H1 (cell line): ENCODE data around the gene NRP2. TPM values are rescaled to one million over a fixed set of nuclear protein-coding genes. Genes with fewer than 3 reads are reported as not detected.

Source experiments
- BACH1 ChIP-seq: IDR thresholded peaks from 2 replicates; pipeline ENCODE4 v1.6.1; 2012; ENCODE audit warnings: low read length, improper control_type of control experiment
- BRCA1 ChIP-seq: IDR thresholded peaks from 2 replicates; pipeline ENCODE4 v1.6.1; 2012; ENCODE audit warnings: low read depth, low read length, improper control_type of control experiment
- CHD1 ChIP-seq: IDR thresholded peaks from 2 replicates; pipeline ENCODE4 v1.6.1; 2012; ENCODE audit warnings: low read depth, low read length, improper control_type of control experiment
- CHD2 ChIP-seq: IDR thresholded peaks from 2 replicates; pipeline ENCODE4 v1.6.1; 2012; ENCODE audit warnings: low read length, improper control_type of control experiment
- NRF1 ChIP-seq: IDR thresholded peaks from 2 replicates; pipeline ENCODE4 v1.6.1; 2011; ENCODE audit warnings: mild to moderate bottlenecking, low read depth, low read length, improper control_type of control experiment
- SP2 ChIP-seq: IDR thresholded peaks from 2 replicates; pipeline ENCODE4 v1.6.1; 2012; ENCODE audit warnings: mild to moderate bottlenecking, low read length, inconsistent platforms
- YY1 ChIP-seq: IDR thresholded peaks from 2 replicates; pipeline ENCODE4 v1.6.1; 2011; ENCODE audit warnings: low read depth, mild to moderate bottlenecking, low read length
- polyA plus RNA-seq, 7 experiments: library from polyadenylated mRNA; depleted of rRNA in 3 of 7; stranded (reverse) in 5 of 7; unstranded in 2 of 7; fragments of >200 nt in 5 of 7; fragments of 200-250 nt in 2 of 7; gene quantifications; 1 replicate in 5 of 7; 2 replicates in 1 of 7; 4 replicates in 1 of 7; pipeline versions ENCODE4 v1.2.1 to v1.2.3, GENCODE V29; 2011 to 2013; ENCODE audit warnings: missing spikeins in 2 of 7, mixed read lengths in 2 of 7
- total RNA-seq: library from RNA; stranded (reverse); fragmentation: NEBNext Ultra II Directional; extraction: Animal tissue kit (Norgen Biotek cat#: 25700); gene quantifications from 2 replicates; pipeline ENCODE4 v1.2.1, GENCODE V29; 2021
- TF ChIP-seq, protein P1 (sequence below): fragments of 300-600 bp; sonication (generic); IDR thresholded peaks from 2 replicates; pipeline ENCODE4 v1.7.1; 2012; ENCODE audit warnings: low read length, moderate library complexity, mild to moderate bottlenecking, inconsistent platforms; ENCODE audit not compliant: insufficient replicate concordance
- TF ChIP-seq, protein P2 (sequence below), 3 experiments: IDR thresholded peaks; 1 replicate in 2 of 3; 2 replicates in 1 of 3; pipeline versions ENCODE4 v1.5.1 to v1.6.1; 2011; ENCODE audit warnings: low read length in 3 of 3, mild to moderate bottlenecking in 3 of 3, inconsistent platforms in 2 of 3, low read depth in 1 of 3, moderate library complexity in 1 of 3; ENCODE audit not compliant: insufficient read depth in 1 of 3; ENCODE audit errors: control extremely low read depth in 1 of 3
- TF ChIP-seq, protein P3 (sequence below): IDR thresholded peaks from 2 replicates; pipeline ENCODE4 v1.6.1; 2012; ENCODE audit warnings: inconsistent platforms

The NRP2 gene
- total and polyA plus RNA-seq, 2 of the 8 experiments (the other 6 are each of a cell fraction or from before 2014, with no cell fraction given): 32.0 to 37.8 TPM

DNA sequence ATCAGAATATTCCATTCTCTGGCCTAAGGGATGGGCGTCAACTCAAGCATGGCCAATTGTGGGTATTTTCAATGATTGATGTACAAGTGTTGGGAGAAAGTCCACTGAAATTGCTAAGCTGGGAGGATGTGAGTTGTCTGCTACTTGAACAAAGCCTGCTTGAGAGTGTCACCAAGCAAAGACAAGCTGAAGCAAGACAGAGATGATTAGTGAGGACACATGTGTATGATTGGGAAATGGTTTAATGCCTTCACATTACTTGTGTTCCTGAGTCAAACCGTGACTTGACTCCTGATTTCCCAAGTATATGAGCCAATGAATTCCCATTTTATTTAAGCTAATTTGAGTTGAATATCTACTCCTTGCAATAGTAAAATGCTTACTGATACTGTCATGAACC lies 23.7 kb upstream of the NRP2 start (continued):
- TF ChIP-seq, protein P1, sequence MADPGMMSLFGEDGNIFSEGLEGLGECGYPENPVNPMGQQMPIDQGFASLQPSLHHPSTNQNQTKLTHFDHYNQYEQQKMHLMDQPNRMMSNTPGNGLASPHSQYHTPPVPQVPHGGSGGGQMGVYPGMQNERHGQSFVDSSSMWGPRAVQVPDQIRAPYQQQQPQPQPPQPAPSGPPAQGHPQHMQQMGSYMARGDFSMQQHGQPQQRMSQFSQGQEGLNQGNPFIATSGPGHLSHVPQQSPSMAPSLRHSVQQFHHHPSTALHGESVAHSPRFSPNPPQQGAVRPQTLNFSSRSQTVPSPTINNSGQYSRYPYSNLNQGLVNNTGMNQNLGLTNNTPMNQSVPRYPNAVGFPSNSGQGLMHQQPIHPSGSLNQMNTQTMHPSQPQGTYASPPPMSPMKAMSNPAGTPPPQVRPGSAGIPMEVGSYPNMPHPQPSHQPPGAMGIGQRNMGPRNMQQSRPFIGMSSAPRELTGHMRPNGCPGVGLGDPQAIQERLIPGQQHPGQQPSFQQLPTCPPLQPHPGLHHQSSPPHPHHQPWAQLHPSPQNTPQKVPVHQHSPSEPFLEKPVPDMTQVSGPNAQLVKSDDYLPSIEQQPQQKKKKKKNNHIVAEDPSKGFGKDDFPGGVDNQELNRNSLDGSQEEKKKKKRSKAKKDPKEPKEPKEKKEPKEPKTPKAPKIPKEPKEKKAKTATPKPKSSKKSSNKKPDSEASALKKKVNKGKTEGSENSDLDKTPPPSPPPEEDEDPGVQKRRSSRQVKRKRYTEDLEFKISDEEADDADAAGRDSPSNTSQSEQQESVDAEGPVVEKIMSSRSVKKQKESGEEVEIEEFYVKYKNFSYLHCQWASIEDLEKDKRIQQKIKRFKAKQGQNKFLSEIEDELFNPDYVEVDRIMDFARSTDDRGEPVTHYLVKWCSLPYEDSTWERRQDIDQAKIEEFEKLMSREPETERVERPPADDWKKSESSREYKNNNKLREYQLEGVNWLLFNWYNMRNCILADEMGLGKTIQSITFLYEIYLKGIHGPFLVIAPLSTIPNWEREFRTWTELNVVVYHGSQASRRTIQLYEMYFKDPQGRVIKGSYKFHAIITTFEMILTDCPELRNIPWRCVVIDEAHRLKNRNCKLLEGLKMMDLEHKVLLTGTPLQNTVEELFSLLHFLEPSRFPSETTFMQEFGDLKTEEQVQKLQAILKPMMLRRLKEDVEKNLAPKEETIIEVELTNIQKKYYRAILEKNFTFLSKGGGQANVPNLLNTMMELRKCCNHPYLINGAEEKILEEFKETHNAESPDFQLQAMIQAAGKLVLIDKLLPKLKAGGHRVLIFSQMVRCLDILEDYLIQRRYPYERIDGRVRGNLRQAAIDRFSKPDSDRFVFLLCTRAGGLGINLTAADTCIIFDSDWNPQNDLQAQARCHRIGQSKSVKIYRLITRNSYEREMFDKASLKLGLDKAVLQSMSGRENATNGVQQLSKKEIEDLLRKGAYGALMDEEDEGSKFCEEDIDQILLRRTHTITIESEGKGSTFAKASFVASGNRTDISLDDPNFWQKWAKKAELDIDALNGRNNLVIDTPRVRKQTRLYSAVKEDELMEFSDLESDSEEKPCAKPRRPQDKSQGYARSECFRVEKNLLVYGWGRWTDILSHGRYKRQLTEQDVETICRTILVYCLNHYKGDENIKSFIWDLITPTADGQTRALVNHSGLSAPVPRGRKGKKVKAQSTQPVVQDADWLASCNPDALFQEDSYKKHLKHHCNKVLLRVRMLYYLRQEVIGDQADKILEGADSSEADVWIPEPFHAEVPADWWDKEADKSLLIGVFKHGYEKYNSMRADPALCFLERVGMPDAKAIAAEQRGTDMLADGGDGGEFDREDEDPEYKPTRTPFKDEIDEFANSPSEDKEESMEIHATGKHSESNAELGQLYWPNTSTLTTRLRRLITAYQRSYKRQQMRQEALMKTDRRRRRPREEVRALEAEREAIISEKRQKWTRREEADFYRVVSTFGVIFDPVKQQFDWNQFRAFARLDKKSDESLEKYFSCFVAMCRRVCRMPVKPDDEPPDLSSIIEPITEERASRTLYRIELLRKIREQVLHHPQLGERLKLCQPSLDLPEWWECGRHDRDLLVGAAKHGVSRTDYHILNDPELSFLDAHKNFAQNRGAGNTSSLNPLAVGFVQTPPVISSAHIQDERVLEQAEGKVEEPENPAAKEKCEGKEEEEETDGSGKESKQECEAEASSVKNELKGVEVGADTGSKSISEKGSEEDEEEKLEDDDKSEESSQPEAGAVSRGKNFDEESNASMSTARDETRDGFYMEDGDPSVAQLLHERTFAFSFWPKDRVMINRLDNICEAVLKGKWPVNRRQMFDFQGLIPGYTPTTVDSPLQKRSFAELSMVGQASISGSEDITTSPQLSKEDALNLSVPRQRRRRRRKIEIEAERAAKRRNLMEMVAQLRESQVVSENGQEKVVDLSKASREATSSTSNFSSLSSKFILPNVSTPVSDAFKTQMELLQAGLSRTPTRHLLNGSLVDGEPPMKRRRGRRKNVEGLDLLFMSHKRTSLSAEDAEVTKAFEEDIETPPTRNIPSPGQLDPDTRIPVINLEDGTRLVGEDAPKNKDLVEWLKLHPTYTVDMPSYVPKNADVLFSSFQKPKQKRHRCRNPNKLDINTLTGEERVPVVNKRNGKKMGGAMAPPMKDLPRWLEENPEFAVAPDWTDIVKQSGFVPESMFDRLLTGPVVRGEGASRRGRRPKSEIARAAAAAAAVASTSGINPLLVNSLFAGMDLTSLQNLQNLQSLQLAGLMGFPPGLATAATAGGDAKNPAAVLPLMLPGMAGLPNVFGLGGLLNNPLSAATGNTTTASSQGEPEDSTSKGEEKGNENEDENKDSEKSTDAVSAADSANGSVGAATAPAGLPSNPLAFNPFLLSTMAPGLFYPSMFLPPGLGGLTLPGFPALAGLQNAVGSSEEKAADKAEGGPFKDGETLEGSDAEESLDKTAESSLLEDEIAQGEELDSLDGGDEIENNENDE: no peak
- TF ChIP-seq BACH1: no peak
- TF ChIP-seq NRF1: no peak
- no peak for TF ChIP-seq SP2
- TF ChIP-seq CHD2: no peak
- TF ChIP-seq, protein P2, sequence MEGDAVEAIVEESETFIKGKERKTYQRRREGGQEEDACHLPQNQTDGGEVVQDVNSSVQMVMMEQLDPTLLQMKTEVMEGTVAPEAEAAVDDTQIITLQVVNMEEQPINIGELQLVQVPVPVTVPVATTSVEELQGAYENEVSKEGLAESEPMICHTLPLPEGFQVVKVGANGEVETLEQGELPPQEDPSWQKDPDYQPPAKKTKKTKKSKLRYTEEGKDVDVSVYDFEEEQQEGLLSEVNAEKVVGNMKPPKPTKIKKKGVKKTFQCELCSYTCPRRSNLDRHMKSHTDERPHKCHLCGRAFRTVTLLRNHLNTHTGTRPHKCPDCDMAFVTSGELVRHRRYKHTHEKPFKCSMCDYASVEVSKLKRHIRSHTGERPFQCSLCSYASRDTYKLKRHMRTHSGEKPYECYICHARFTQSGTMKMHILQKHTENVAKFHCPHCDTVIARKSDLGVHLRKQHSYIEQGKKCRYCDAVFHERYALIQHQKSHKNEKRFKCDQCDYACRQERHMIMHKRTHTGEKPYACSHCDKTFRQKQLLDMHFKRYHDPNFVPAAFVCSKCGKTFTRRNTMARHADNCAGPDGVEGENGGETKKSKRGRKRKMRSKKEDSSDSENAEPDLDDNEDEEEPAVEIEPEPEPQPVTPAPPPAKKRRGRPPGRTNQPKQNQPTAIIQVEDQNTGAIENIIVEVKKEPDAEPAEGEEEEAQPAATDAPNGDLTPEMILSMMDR (IDR thresholded peaks at IDR 0.05; ENCODE audit: control extremely low read depth in 1 of 3, insufficient read depth in 1 of 3, low read depth in 1 of 3, low read length in 3 of 3): no peak
- no peak for TF ChIP-seq YY1
- no peak for TF ChIP-seq BRCA1
- TF ChIP-seq, protein P3, sequence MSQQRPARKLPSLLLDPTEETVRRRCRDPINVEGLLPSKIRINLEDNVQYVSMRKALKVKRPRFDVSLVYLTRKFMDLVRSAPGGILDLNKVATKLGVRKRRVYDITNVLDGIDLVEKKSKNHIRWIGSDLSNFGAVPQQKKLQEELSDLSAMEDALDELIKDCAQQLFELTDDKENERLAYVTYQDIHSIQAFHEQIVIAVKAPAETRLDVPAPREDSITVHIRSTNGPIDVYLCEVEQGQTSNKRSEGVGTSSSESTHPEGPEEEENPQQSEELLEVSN: no peak
- TF ChIP-seq CHD1: no peak
